Immature natural killer cell (primary cell): ENCODE measurements around the gene SLC12A8. TPM values are rescaled to one million over a fixed set of nuclear protein-coding genes. Genes with fewer than 3 reads are reported as not detected.
"Not testable (repeated sequence)": the region's sequence is repeated elsewhere in the genome, so short reads cannot be mapped to it uniquely, and the experiment has no call there.

Experiments
- DNase-seq, 3 donors: peaks; one replicate each; pipeline ENCODE4 v3.0.0; 2022; ENCODE audit warnings: mixed read lengths in 1 of 3
- H3K27ac Mint-ChIP-seq, 6 donors: one replicate each; pipeline ENCODE4 v1.8.0; 2020; ENCODE audit warnings: mixed read lengths in 6 of 6, mild to moderate bottlenecking in 5 of 6, inconsistent platforms in 4 of 6, moderate library complexity in 3 of 6
- H3K27me3 Mint-ChIP-seq, 3 donors: one replicate each; pipeline ENCODE4 v1.8.0; 2020 to 2021; ENCODE audit warnings: low read depth in 3 of 3, mild to moderate bottlenecking in 3 of 3, mixed read lengths in 3 of 3, moderate library complexity in 3 of 3, inconsistent platforms in 1 of 3
- H3K36me3 Mint-ChIP-seq, 3 donors: one replicate each; pipeline ENCODE4 v1.8.0; 2020; ENCODE audit warnings: mixed read lengths in 3 of 3, inconsistent platforms in 2 of 3, mild to moderate bottlenecking in 2 of 3
- H3K4me1 Mint-ChIP-seq, 2 donors: one replicate each; pipeline ENCODE4 v1.8.0; 2020; ENCODE audit warnings: inconsistent platforms in 2 of 2, mild to moderate bottlenecking in 2 of 2, mixed read lengths in 2 of 2, moderate library complexity in 1 of 2
- H3K4me3 Mint-ChIP-seq, 5 donors: one replicate each; pipeline ENCODE4 v1.8.0; 2020; ENCODE audit warnings: mild to moderate bottlenecking in 5 of 5, mixed read lengths in 5 of 5, inconsistent platforms in 3 of 5, moderate library complexity in 3 of 5
- H3K9me3 Mint-ChIP-seq, 6 donors: one replicate each; pipeline ENCODE4 v1.8.0; 2020; ENCODE audit warnings: mild to moderate bottlenecking in 6 of 6, mixed read lengths in 6 of 6, inconsistent platforms in 4 of 6, moderate library complexity in 3 of 6
- polyA plus RNA-seq, 3 donors: library from polyadenylated mRNA; unstranded; fragments of 300-500 nt; fragmentation: Illumina TruSeq; gene quantifications; one replicate each; pipeline ENCODE4 v1.2.3, GENCODE V29; 2021

The SLC12A8 gene
- polyA plus RNA-seq, 3 donors from 2014 or later, result 0.43 to 2.8 TPM; not detected in 1

DNA sequence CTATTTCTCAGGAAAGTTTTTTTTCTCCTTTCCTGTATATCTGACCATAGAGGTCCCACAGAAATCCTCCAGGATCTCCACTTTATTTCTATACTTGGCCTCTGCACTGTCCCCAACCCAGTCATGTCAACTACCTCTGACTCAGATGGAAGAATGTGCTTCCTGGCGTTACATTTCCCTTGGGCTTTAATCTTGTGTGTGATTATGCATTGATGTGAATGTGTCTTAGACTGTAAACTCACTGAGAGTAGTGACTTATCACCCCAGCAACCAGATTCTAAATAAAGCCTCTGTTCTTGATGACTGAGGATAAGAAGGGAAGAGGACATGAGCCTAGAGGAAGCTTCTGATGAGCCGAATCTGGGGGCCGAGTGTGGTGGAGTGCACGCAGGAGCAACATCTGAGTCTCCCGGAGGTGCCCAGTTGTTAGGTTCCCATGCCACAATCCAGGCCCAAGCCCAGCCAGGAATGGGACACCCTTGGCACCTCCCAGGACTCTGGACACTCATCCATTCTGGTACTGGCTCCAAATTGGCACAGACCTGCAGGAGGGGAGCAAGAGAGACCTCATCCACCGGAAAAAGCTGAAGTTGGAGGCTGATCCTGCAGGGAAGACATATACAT, 124.7 kb downstream of the SLC12A8 start:
- H3K4me3 Mint-ChIP-seq, result no peak overlapping the region
- peaks cover 0 to 9% (median 0%) of the 10 kb centered on the region in 3 donors for H3K27me3 Mint-ChIP-seq
- H3K27ac Mint-ChIP-seq, result no peak overlapping the region
- DNase-seq, result no peak
- H3K4me1 Mint-ChIP-seq, result no peaks in the 10 kb centered on the region
- H3K9me3 Mint-ChIP-seq, result peaks cover 2 to 8% (median 5%) of the 10 kb centered on the region in 6 donors
- peaks cover 0 to 18% (median 11%) of the 10 kb centered on the region in 3 donors for H3K36me3 Mint-ChIP-seq

DNA sequence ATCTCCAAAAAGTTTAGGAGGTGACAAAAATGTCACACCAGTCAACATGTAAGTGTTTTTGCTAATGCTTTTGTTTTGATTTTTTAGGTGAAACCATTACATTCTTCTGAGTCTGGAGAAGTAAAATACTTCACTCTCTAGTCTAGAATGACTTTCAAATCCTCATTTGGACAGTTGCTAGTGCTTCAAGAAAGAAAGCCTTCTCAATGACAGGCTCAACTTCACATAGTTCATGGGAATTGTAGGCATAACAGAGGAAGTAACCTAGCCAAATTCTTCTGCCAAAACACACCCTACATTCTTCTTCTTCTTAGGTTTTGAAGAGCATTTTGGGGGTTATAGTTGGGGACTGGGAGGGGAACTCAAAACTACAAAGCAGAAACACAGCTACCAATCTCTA, 127.4 kb downstream of the SLC12A8 start:
- Mint-ChIP-seq H3K9me3 (no peaks in the 10 kb centered on the region), H3K4me3 (no peak overlapping the region), H3K27me3 (peaks cover 0 to 9% (median 2%) of the 10 kb centered on the region in 3 donors), H3K4me1 (no peaks in the 10 kb centered on the region), H3K27ac (no peak overlapping the region), H3K36me3 (peaks cover 0 to 8% (median 0%) of the 10 kb centered on the region in 3 donors)
- DNase-seq, result no peak

DNA sequence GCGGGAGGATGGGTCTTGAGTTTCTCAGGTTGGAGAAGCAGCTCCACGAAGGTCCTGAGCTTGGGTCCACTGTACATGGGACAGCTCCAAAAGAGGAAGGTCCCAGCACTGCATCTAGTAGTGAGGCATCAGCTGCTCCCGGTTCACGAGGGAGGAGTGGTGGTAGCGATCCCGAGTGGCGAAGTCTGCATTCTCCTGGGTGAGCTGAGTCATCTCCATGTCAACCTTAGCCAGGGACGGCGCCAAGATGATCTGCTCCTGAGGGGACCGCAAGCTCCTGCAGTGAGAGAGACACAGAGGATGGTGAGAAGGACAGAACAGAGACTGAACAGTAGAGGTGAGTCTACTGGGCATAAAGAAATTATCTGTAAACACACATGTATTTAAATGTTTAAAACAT, 128.8 kb downstream of the SLC12A8 start:
- no peak overlapping the region for H3K4me3 Mint-ChIP-seq
- peaks cover 5 to 6% of the 10 kb centered on the region in 2 donors for H3K4me1 Mint-ChIP-seq
- peaks cover 0 to 8% (median 0%) of the 10 kb centered on the region in 3 donors for H3K36me3 Mint-ChIP-seq
- H3K9me3 Mint-ChIP-seq, result no peaks in the 10 kb centered on the region
- H3K27ac Mint-ChIP-seq, result no peak overlapping the region
- no peak for DNase-seq
- peaks cover 0 to 9% (median 2%) of the 10 kb centered on the region in 3 donors for H3K27me3 Mint-ChIP-seq

DNA sequence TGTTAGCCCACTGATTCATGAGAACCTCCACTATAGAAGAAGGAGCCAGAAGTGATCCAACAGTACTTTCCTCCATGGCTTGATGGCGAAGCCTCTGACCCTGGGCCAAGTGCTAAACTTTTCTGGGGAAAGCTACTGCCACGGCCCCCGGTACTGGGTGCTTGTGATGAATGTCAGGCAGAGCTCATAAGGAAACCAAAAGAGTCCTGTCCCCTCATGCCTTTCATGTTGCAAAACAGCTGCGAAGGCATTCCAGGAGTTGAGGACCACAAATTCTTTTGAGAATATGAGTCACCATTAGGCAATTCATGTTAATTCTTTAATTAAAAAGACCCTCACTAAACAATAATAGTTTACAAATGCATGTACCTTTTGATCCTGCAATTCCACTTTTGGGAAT, 130.2 kb downstream of the SLC12A8 start:
- H3K9me3 Mint-ChIP-seq, DNase-seq, H3K27ac Mint-ChIP-seq, H3K36me3 Mint-ChIP-seq, H3K27me3 Mint-ChIP-seq, H3K4me3 Mint-ChIP-seq: not testable (repeated sequence)
- peaks cover 15 to 20% of the 10 kb centered on the region in 2 donors for H3K4me1 Mint-ChIP-seq

DNA sequence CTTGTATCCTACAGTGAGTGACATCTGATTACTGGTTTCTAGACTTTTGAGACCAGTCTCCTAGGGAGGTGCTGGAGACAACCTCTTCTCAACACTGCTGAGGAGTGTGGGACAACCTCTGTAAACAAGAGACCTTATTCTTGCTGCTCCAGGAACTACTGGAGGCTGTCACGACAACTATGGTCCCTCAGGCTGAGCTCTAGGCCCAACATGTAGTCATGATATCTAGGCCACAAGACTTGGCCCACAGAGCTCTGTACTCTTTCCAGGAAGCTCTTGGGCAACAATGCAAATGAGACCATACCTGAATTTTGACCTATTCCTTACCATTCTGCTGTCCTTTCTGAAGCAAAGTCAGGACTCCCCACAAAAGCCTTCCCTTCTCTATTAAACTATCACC, 132.5 kb downstream of the SLC12A8 start:
- H3K9me3 Mint-ChIP-seq, result no peaks in the 10 kb centered on the region
- H3K27me3 Mint-ChIP-seq, result peaks cover 0 to 9% (median 2%) of the 10 kb centered on the region in 3 donors
- H3K36me3 Mint-ChIP-seq, result peaks cover 0 to 8% (median 0%) of the 10 kb centered on the region in 3 donors
- no peak overlapping the region for H3K27ac Mint-ChIP-seq
- no peak for DNase-seq
- H3K4me1 Mint-ChIP-seq, result peaks cover 32 to 43% of the 10 kb centered on the region in 2 donors
- H3K4me3 Mint-ChIP-seq, result no peak overlapping the region

DNA sequence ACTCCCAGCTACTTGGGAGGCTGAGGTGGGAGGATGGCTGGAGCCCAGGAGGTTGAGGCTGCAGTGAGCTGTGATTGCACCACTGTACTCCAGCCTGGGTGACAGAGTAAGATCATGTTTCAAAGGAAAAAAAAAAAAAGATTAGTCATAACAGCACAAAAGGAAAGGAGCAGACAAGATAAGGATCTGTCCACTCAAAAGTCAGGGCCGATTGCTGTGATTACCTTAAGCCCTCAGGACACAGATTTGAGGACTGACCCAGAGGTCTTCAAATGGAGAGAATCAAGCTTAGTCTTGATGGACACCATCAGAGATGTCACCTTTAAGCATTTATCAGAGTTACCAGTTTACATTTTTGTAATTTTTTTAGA, 132.9 kb downstream of the SLC12A8 start:
- Mint-ChIP-seq H3K36me3 (peaks cover 0 to 8% (median 0%) of the 10 kb centered on the region in 3 donors), H3K9me3 (no peaks in the 10 kb centered on the region), H3K27me3 (peaks cover 0 to 9% (median 2%) of the 10 kb centered on the region in 3 donors), H3K4me1 (peaks cover 35 to 47% of the 10 kb centered on the region in 2 donors), H3K27ac (no peak overlapping the region), H3K4me3 (no peak overlapping the region)
- no peak for DNase-seq

DNA sequence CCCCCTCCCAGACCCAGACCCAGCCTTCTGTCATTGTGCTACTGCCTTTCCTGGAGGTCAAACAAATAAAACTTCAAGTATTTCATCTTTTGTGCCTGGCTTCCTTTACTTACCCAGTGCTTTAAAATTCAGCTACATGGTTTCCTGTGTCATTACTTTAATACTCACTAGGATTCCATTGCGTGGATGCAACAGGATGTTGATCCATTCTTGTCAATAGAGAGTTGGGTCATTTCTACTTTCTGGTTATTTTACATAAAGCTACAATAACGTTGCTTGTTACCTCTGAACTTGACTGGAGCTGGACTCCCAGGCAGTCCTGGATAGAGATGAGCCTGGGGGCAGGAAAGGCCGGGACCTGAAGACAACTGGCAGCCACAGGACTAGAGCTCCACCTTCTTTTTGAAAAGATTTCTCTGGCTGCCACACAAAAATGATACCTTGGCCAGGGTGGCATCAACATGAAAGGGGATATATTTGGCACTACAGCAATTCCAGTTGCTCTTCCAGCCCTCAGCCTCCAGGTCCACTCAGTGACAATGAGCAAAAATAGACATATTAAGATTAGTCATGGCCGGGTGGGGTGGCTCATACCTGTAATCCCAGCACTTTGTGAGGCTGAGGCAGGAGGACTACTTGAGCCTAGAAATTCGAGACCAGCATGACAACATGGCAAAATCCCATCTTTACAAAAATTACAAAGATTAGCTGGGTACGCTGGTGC, 133.4 kb downstream of the SLC12A8 start:
- Mint-ChIP-seq H3K27ac (peak overlapping the region in 1 of 6 donors; percentile 15), H3K4me3 (no peak overlapping the region)

DNA sequence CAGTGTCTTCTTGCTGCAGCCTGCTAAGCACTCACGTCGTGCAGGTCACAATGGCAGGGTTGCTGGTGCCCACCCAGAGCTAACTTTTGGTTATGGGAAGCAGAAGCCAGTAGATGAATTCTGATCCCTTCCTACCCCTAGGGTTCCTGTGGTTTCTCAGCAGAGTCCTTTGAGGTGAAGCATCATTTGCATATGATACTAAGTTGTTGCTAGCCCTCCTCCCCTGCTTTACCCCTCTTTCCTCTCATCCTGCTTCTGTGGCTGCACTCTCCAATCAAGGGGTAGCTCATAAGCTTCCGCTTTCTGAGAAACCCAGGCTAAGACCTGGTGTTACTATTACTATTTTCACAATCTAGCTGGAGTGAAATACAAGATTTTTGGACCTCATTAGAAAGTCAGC, 134.7 kb downstream of the SLC12A8 start:
- Mint-ChIP-seq H3K36me3 (peaks cover 0 to 3% (median 0%) of the 10 kb centered on the region in 3 donors), H3K27me3 (peaks cover 0 to 2% (median 2%) of the 10 kb centered on the region in 3 donors), H3K4me3 (no peak overlapping the region), H3K4me1 (peaks cover 39 to 49% of the 10 kb centered on the region in 2 donors), H3K9me3 (no peaks in the 10 kb centered on the region), H3K27ac (no peak overlapping the region)
- no peak for DNase-seq

More for the DNA sequence above, 133.4 kb downstream of the SLC12A8 start:
- Mint-ChIP-seq H3K9me3 (no peaks in the 10 kb centered on the region), H3K36me3 (peaks cover 0 to 6% (median 0%) of the 10 kb centered on the region in 3 donors), H3K4me1 (peaks cover 39 to 49% of the 10 kb centered on the region in 2 donors), H3K27me3 (peaks cover 0 to 5% (median 2%) of the 10 kb centered on the region in 3 donors)
- no peak for DNase-seq

DNA sequence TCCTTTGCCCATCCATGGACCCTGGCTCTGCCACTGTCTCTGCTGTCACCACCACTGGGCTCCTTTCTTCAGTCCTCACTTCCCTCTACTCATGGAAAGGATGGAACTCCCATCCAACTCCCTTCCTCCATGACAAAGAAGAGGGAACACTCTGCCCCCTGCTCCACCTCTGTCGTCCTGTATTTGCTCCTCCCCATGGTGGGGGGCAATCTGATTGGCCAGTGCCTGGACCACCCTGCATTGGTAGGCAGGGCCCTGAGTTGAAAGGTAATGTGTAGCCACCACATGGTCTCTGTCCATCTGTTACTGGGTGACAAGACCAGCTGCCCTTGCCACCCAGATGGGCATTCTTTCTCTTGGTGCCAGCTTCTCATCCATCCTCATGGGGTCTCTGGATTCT, 136.1 kb downstream of the SLC12A8 start:
- no peak for DNase-seq
- Mint-ChIP-seq H3K9me3 (no peaks in the 10 kb centered on the region), H3K4me3 (peak overlapping the region in 1 of 5 donors; percentile 42), H3K4me1 (peaks cover 39 to 49% of the 10 kb centered on the region in 2 donors), H3K27me3 (peaks cover 0 to 2% (median under 1%) of the 10 kb centered on the region in 3 donors), H3K36me3 (no peaks in the 10 kb centered on the region), H3K27ac (peak overlapping the region in 3 of 6 donors; percentile 31 to 40 (median 40))

DNA sequence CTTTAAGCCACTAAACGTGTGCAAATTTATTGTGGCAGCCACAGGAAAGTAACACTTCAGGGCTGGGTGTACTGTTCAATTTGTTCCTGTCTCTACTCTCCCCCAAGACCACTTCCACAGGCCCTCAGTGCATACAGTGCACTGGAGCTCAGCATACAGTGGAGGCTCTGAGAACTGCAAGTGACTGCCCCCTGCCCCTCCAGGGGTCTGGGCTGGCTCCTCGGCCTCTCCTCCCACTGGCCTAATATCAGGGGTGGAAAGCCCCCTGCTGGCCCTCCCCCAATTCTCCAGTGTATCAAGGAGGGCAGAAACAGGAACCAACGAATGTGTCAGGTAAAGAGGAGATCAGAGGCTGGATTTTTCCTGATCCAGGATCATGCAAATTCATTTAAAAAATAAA, 136.8 kb downstream of the SLC12A8 start:
- H3K27me3 Mint-ChIP-seq, result peaks cover 0 to 2% (median 0%) of the 10 kb centered on the region in 3 donors
- peak overlapping the region in 5 of 6 donors; percentile 3 to 58 (median 36) for H3K27ac Mint-ChIP-seq
- no peaks in the 10 kb centered on the region for H3K9me3 Mint-ChIP-seq
- H3K4me1 Mint-ChIP-seq, result peaks cover 39 to 49% of the 10 kb centered on the region in 2 donors
- no peaks in the 10 kb centered on the region for H3K36me3 Mint-ChIP-seq
- peak overlapping the region in 4 of 5 donors; percentile 3 to 21 (median 8) for H3K4me3 Mint-ChIP-seq
- DNase-seq, result peak; percentile 34 to 43 (median 38)

DNA sequence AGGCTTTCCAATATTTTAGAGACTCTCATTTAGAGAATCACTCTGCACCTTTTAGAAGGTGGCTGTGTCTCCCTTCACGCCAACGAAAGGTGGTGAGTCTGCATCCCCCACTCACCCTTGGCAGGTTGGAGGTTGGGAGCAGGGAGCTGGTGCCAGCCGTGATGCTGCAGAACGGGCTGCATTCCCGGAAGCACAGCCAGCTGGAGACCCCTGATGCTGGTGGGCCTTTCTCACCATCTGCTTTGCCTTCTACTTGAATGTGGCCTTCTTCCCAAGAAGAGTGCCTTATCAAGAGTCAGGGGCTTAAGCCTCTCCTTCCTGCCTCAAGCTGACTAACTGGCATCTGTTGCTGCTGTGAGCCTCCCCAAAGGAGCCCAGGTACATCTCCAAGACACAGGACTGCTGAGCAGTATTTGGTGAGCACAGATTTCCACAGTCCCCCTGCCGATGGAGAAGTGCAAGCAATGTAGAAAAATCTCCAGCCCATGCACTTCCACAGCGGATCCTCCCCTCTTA, 139.1 kb downstream of the SLC12A8 start:
- DNase-seq, result no peak
- H3K4me1 Mint-ChIP-seq, result peaks cover 48 to 53% of the 10 kb centered on the region in 2 donors
- no peak overlapping the region for H3K27ac Mint-ChIP-seq
- no peaks in the 10 kb centered on the region for H3K36me3 Mint-ChIP-seq
- H3K27me3 Mint-ChIP-seq, result peaks cover 0 to 2% (median 0%) of the 10 kb centered on the region in 3 donors
- H3K4me3 Mint-ChIP-seq, result no peak overlapping the region
- H3K9me3 Mint-ChIP-seq, result no peaks in the 10 kb centered on the region

DNA sequence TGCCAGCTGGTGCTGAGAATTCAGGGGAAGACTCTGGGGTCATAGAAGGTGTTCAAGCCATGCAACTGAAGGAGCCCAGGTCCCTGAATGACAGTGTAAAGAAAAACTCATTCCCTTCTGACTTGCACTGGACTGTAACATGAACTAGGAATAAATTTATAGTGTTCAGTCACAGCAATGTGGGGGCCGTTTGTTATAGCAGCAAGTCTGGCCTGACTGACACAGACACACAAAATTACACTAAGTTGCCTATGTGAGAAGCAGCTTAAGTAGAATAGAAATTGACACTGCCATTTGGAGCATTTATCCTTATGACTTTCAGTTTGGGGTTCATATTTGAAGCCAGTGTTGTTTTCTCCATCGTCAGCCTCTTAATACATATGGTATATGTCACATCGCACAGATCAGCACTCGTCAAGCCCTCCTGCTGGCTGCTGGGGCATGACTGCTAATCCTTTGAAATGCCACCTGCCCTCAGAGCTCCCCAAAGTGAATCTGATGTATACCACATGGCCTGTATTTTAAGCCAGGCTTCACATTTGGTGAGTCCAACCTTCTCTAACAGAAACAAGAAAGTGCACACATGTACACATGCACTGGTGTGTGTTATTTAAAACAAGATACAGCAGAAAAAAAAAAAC, 139.7 kb downstream of the SLC12A8 start:
- Mint-ChIP-seq H3K4me3 (no peak overlapping the region), H3K36me3 (no peaks in the 10 kb centered on the region), H3K27me3 (peaks cover 0 to 2% (median 0%) of the 10 kb centered on the region in 3 donors), H3K27ac (peak overlapping the region in 1 of 6 donors; percentile 61), H3K9me3 (no peaks in the 10 kb centered on the region), H3K4me1 (peaks cover 43 to 47% of the 10 kb centered on the region in 2 donors)
- no peak for DNase-seq

DNA sequence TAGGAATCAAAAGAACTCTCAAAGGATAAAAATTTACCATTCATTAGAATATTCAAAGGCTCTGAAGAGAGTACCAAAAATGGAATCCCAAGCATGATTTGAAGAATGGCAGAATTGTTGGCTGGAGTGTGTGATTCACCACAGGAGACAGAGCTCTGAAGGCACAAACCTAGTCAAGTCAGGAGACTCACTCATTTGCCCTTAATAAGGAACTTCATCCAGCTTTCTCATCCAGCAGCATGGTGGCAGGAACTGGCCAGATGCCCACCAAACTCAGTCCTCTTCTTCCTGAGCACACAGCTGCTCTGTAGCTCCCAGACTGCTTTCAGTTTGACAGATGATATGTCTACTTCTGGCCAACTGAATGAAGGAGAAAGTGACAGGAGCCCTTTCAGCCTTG, 140.2 kb downstream of the SLC12A8 start:
- H3K4me1 Mint-ChIP-seq, result peaks cover 38 to 41% of the 10 kb centered on the region in 2 donors
- no peak for DNase-seq
- peaks cover 0 to 2% (median 0%) of the 10 kb centered on the region in 3 donors for H3K27me3 Mint-ChIP-seq
- no peaks in the 10 kb centered on the region for H3K9me3 Mint-ChIP-seq
- no peak overlapping the region for H3K27ac Mint-ChIP-seq
- no peak overlapping the region for H3K4me3 Mint-ChIP-seq
- H3K36me3 Mint-ChIP-seq, result no peaks in the 10 kb centered on the region
